GM15510 (cell line): ENCODE results near the gene KDELR3.

Experiments
- POLR2A ChIP-seq: IDR thresholded peaks from 3 replicates; pipeline ENCODE4 v1.6.1; 2011; ENCODE audit warnings: borderline replicate concordance; ENCODE audit not compliant: insufficient read length; ENCODE audit errors: extremely low read depth

The KDELR3 gene

GRCh38 chr22:38448945-38449745 is 18.8 kb upstream of the KDELR3 start:
- TF ChIP-seq POLR2A = no peak

DNA sequence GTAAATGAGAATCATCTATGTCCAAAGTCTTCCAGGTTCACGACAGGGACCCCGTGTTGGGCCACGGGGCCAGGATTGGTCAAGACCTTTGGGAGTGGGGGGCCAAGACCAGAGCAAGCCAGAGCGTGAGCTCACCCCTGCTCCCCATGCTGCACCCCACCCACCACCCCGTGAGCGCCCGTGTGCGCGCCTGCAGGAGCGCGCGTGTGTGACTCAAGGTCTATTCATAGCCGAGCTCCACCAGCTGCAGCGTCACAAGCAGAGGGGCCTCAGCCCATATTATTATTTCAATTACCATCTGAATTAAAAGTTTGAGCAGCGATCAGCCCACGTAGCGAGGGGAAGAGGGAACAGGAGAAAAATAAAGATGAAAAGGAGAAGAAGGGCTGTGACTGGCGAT is 18.1 kb upstream of the KDELR3 start:
- no peak for TF ChIP-seq POLR2A

DNA sequence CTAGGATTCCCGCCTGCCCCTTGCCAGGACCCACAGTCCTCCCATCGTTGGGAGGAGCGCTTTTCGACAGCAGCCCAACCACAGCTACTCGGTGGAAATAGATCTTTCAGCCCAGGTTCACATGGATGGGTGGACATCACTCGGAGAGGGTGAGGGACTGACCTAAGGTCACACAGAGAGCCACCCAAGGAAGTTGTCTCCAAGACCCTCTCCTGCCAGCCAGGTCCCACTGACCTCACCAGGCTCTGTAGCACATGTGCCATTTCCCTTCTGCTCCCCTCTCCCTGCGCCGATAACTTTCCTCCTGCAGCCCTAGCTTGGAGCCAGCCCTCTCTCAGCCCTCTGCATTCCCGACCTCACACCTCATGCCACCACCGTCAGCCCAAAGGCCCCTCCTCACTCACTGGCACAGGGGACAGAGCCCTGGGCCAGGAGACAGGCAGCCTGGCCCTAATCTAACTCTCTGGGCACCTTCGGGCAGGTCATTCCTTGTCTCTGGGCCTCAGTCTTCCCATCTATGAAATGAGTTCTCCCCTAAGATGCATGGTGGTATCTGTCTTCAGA is 17.6 kb upstream of the KDELR3 start:
- no peak for TF ChIP-seq POLR2A

- TF ChIP-seq POLR2A = no peak
These were observed 16.5 kb upstream of the KDELR3 start for GRCh38 chr22:38451404-38451803.

GRCh38 chr22:38451864-38452263 is 16.0 kb upstream of the KDELR3 start:
- no peak for TF ChIP-seq POLR2A

GRCh38 chr22:38452373-38453065 is 15.4 kb upstream of the KDELR3 start:
- TF ChIP-seq POLR2A = no peak

GRCh38 chr22:38453066-38453672 is 14.7 kb upstream of the KDELR3 start:
- TF ChIP-seq POLR2A = no peak

GRCh38 chr22:38453996-38454352 is 13.9 kb upstream of the KDELR3 start:
- TF ChIP-seq POLR2A = no peak

- TF ChIP-seq POLR2A = no peak
These were observed 13.4 kb upstream of the KDELR3 start for GRCh38 chr22:38454353-38455075.

- TF ChIP-seq POLR2A = no peak
These were observed 12.8 kb upstream of the KDELR3 start, which contains the start of gene KCNJ4 for GRCh38 chr22:38455076-38455529. KCNJ4 (minus strand) TSS chr22:38455199; CDS start chr22:38428132, 27,067 bp downstream.

GRCh38 chr22:38455530-38456271 is 12.2 kb upstream of the KDELR3 start:
- no peak for TF ChIP-seq POLR2A

DNA sequence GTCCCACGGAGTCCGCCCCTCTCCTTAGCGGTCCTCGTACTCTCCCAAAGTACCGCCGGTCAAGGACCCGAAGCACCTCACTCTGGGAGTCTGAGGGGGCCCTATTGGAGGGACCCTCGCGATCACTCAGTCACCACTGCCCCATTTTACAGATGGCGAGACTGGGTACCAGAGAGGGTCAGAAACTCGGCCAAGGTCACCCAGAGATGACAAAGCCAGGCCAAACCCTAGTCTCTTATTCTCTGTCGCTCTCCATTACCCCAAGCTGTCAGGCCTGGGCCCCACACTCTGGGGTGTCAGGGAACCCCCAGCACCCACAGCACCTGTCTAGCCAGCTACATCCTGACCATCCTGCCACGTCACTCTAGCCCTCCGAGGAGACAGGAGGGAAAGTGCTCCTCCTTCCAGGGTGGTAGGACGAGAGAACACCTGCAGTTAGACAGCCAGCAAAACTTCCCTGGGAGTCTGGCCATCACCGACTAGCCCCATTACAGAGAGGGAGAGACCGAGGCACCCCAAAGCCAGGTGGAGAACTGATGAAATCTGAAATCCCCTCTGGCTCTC is 11.5 kb upstream of the KDELR3 start:
- TF ChIP-seq POLR2A = no peak

DNA sequence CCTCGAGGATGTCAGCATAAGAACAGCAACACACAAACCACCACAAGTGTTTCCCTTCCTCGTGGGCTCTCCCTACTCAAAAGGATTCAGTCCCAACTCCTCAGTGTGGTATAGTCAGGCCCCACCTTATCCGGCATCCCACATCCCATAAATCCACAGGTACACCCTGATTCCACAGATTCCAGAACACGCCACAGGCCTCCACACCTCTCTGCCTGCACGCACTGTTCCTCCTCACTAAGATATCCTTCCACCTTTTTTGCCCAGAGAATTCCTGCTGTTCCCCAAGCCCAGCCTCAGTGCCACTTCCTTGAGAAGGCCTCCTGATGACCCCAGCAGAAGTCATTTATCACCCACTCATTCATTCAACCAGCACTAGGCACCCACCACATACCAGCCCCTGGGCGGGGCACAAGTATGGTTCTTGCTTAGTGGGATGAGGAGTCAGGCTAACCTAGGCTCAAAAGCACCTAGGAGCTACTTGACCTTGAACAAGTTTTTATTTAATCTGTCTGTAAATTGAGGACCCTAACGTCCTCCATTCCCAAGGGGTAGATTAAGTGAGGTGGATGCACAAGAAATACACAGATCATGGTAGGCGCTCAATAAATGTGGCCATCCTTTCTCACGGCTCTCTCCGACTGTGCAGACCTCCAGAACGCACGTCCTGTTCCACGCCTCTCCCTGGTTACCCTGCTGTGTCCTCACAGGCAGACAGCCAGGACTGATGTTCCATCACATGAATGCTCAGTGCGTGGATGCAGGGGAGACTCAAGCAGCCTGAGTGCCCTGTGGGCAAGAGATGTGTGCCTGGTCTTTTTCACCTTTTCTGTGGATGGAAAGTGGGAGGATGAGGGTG is 10.8 kb upstream of the KDELR3 start:
- TF ChIP-seq POLR2A = no peak
